Testis (tissue), 3 donors: Measurements from ENCODE around the gene CFAP299. TPM values are rescaled to one million over a fixed set of nuclear protein-coding genes. Genes with fewer than 3 reads are reported as not detected.

ENCODE experiments used
- DNase-seq: peaks from one replicate; pipeline ENCODE4 v3.0.0-alpha.2; 2019
- H3K27ac ChIP-seq, 2 donors: fragments of 200-600 bp; sonication (generic); one replicate each; pipeline ENCODE4 v1.5.1; 2019
- H3K27me3 ChIP-seq: fragments of 200-600 bp; sonication (generic); one replicate; pipeline ENCODE4 v1.5.1; 2019
- H3K36me3 ChIP-seq: fragments of 200-600 bp; sonication (generic); one replicate; pipeline ENCODE4 v1.5.1; 2017; ENCODE audit warnings: low read depth; ENCODE audit errors: missing control alignments
- H3K4me1 ChIP-seq: fragments of 200-600 bp; sonication (generic); one replicate; pipeline ENCODE4 v1.5.1; 2019
- H3K4me3 ChIP-seq, 2 donors: fragments of 200-600 bp; sonication (generic); one replicate each; pipeline ENCODE4 v1.5.1; 2017 to 2019
- H3K9me3 ChIP-seq: fragments of 200-600 bp; sonication (generic); one replicate; pipeline ENCODE4 v1.5.1; 2017
- CTCF ChIP-seq, 3 experiments: fragments of 450-650 bp in 2 of 3; fragments of 200-600 bp in 1 of 3; sonication (generic) in 1 of 3; IDR thresholded peaks; one replicate each; pipeline ENCODE4 v1.5.1; 2016 to 2019; ENCODE audit warnings: antibody characterized with exemption in 3 of 3, mild to moderate bottlenecking in 2 of 3, moderate library complexity in 1 of 3
- POLR2A ChIP-seq: fragments of 450-650 bp; IDR thresholded peaks from one replicate; pipeline ENCODE4 v1.6.1; 2017; ENCODE audit warnings: antibody characterized with exemption, mild to moderate bottlenecking, moderate library complexity
- WGBS, 2 donors: methylation state at CpG; one replicate each; pipeline ENCODE4 v1.1.5; 2018; 5-methylcytosine and 5-hydroxymethylcytosine counted together
- intact Hi-C: fragments of 100-400 bp; cut with DNase I; formaldehyde crosslinking; loops from one replicate; pipeline ENCODE4 v1.15.1; 2023; ENCODE audit warnings: low total_unique reads
- polyA plus RNA-seq: library from polyadenylated mRNA; stranded (reverse); fragments of 350-450 nt; fragmentation: Illumina TruSeq; extraction: RNeasy Lipid Tissue Mini Kit (QIAGEN cat#74804); gene quantifications from one replicate; pipeline ENCODE4 v1.2.3, GENCODE V29; 2014; ENCODE audit warnings: low read depth, low replicate concordance; ENCODE audit not compliant: insufficient read depth
- total RNA-seq, 2 donors: library from RNA; depleted of rRNA; stranded (reverse); fragments of >200 nt; gene quantifications; one replicate each; pipeline ENCODE4 v1.2.3, GENCODE V29; 2016

Gene CFAP299
- total and polyA plus RNA-seq, 3 donors from 2014 or later: 18.1 to 51.9 (median 21.4) TPM

- TF ChIP-seq POLR2A: no peak
- no peak for DNase-seq
- Histone ChIP-seq H3K4me3 (no peak overlapping the region), H3K27me3 (no peaks in the 10 kb centered on the region), H3K36me3 (no peaks in the 10 kb centered on the region), H3K9me3 (no peaks in the 10 kb centered on the region), H3K4me1 (no peaks in the 10 kb centered on the region), H3K27ac (no peak overlapping the region)
- intact Hi-C loops: no loop called here
- WGBS, 2 donors: 80 to 84% methylated on average over 4 of the region's 4 CpGs
Observed at GRCh38 chr4:80452768-80453167, 117.2 kb downstream of the CFAP299 start.

GRCh38 chr4:80454040-80454439 lies 118.5 kb downstream of the CFAP299 start:
- TF ChIP-seq POLR2A (no peak), CTCF (IDR thresholded peaks at IDR 0.05) (no peak)
- Histone ChIP-seq H3K4me3 (no peak overlapping the region), H3K4me1 (no peaks in the 10 kb centered on the region), H3K9me3 (no peaks in the 10 kb centered on the region), H3K27ac (no peak overlapping the region), H3K36me3 (no peaks in the 10 kb centered on the region), H3K27me3 (no peaks in the 10 kb centered on the region)
- 92 to 97% methylated on average over 2 of the region's 2 CpGs for WGBS, 2 donors
- DNase-seq: no peak
- intact Hi-C loops: no loop called here

- Histone ChIP-seq H3K36me3 (no peaks in the 10 kb centered on the region), H3K9me3 (no peaks in the 10 kb centered on the region), H3K4me3 (no peak overlapping the region), H3K27ac (no peak overlapping the region), H3K27me3 (no peaks in the 10 kb centered on the region), H3K4me1 (no peaks in the 10 kb centered on the region)
- TF ChIP-seq CTCF (IDR thresholded peaks at IDR 0.05) (no peak), POLR2A (no peak)
- intact Hi-C loops: no loop called here
- 79 to 89% methylated on average over 1 of the region's 1 CpG for WGBS, 2 donors
- no peak for DNase-seq
Observed at GRCh38 chr4:80454556-80454955, 119.0 kb downstream of the CFAP299 start.

- Histone ChIP-seq H3K4me3 (no peak overlapping the region), H3K4me1 (no peaks in the 10 kb centered on the region), H3K27me3 (no peaks in the 10 kb centered on the region), H3K36me3 (no peaks in the 10 kb centered on the region), H3K9me3 (no peaks in the 10 kb centered on the region), H3K27ac (no peak overlapping the region)
- TF ChIP-seq CTCF (IDR thresholded peaks at IDR 0.05) (no peak), POLR2A (no peak)
- intact Hi-C loops: no loop called here
- WGBS, 2 donors: 84 to 86% methylated on average over 1 of the region's 1 CpG
- no peak for DNase-seq
Observed at GRCh38 chr4:80459918-80460473, 124.5 kb downstream of the CFAP299 start.

- H3K4me3 ChIP-seq: no peak overlapping the region
- H3K4me1 ChIP-seq: no peaks in the 10 kb centered on the region
- no peaks in the 10 kb centered on the region for H3K36me3 ChIP-seq
- no peaks in the 10 kb centered on the region for H3K9me3 ChIP-seq
- intact Hi-C loops: no loop called here
- TF ChIP-seq CTCF (IDR thresholded peaks at IDR 0.05) (no peak), POLR2A (no peak)
- no peak for DNase-seq
- 90 to 92% methylated on average over 1 of the region's 1 CpG for WGBS, 2 donors
- no peak overlapping the region for H3K27ac ChIP-seq
- no peaks in the 10 kb centered on the region for H3K27me3 ChIP-seq
Observed at GRCh38 chr4:80461412-80461811, 125.9 kb downstream of the CFAP299 start.
